SK-N-MC (cell line): ENCODE measurements around the gene TNIK.

ENCODE experiments used
- EZH2 ChIP-seq: fragments of 200-600 bp; sonication (generic); IDR thresholded peaks from one replicate; pipeline ENCODE4 v1.6.1; 2017; ENCODE audit warnings: antibody characterized with exemption
- FOXP2 ChIP-seq: optimal IDR thresholded peaks from 2 replicates; pipeline ENCODE3; 2011; ENCODE audit warnings: mild to moderate bottlenecking, moderate library complexity; ENCODE audit not compliant: insufficient read depth; ENCODE audit errors: extremely low read length, control extremely low read depth
- POLR2AphosphoS5 ChIP-seq: IDR thresholded peaks from 2 replicates; pipeline ENCODE4 v1.6.1; 2012; ENCODE audit warnings: mild to moderate bottlenecking, low read depth, low read length, borderline replicate concordance

DNA sequence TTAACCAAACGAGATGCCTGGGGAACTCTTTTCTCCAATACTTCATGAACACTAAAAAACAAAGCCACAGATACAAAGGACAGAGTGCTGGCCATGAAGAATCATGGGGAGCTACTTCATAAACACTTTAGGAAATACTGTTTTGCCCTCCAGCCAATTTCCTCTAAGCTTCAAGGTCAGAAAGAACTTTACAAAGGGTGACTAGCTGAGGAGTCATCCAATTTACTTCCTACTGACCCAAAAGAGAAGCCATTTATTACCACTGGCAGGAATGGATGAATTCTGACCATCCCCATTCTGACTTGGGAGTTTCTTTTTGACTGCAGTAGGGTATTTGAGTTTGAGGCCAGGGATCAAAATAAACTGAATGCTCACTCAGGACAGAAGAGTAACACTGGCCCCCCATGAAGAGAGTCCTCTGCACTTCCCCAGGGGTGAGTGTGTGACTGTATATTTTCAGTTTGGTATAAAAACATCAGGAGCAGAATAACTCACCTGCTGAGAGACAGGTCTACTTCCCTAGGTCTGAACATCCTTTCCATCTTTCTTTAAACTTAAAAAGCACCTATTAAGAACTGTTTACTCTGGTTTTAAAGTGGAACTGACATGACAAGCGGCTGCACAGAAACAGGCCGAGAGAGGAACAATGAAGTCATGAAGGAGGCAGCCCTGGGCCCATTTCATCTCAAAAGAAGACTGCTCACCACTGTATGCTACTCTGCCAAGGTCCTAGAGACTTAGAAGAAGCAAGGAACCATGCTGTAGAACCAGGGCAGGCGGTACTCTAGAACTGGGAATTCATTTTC, 203.6 kb downstream of the TNIK start:
- no peak for TF ChIP-seq POLR2AphosphoS5
- no peak for TF ChIP-seq EZH2
- no peak for TF ChIP-seq FOXP2
